AG10803 (cell line): ENCODE data around the gene SCN11A.

Experiments used
- DNase-seq: peaks from one replicate; pipeline ENCODE4 v3.0.0; 2010; ENCODE audit warnings: low read depth
- H3K4me3 ChIP-seq: 2 replicates; pipeline ENCODE4 v1.5.1; 2011; ENCODE audit warnings: mild to moderate bottlenecking, low read length, control low read depth
- TF ChIP-seq, protein P1 (sequence below): conservative IDR thresholded peaks from 2 replicates; pipeline ENCODE4 v1.5.1; 2011; ENCODE audit warnings: mild to moderate bottlenecking, low read length, control low read depth, inconsistent platforms

SCN11A gene

DNA sequence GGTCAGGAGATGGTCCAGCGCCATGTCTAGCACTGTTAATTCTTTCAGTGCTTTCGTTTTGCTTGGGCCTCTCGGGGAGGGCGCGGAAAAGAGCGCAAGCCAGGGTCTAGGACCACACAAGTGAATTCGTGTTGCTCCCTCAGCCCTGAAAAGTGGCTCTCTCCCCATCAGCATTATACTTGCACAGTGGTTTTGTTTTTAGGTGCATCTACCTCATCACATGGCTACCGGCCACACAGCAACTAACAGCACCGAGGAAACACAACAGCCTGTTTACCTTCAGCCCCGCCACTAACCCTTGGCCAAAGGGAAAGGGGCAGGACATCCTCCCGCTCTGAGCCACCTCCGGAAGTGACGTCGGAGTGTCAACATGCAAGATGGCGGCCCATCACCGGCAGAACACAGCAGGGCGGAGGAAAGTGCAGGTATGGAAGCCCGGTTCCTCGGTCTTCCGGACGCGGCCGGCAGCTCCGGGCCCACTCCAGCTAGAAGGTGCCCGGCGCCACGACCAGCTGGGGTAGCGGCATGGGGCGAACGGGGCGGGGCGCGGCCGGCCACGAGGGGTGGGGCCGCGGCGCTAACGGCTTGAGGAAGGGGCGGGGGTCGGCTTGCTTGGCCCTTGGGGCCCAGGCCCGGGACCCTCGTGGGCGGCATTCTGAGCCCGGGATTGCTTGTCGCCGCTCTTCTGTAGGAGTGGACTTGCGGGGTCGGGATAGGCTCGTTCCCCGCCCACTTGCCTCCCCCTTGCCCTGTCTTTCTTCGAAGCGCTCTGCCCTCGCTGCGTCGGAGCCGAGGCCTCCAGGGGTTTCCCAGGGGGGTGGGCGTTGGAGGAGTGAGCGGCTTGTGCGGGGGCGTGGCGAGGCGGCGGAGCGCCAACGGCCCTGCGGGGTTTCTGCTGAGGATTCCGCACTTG is at the start of gene SCN11A, which contains the start of gene WDR48:
SCN11A (minus strand) TSS at position 296 of the 913 bp plus-strand sequence. CDS start 101,582 bp downstream, outside the sequence.
WDR48 (plus strand) TSS at position 368 of the 913 bp plus-strand sequence; CDS start at position 378, 10 bp downstream.
- H3K4me3 ChIP-seq, result peak within 1 kb of the TSS; percentile 77
- peak; percentile 87 for DNase-seq
- TF ChIP-seq, protein P1, sequence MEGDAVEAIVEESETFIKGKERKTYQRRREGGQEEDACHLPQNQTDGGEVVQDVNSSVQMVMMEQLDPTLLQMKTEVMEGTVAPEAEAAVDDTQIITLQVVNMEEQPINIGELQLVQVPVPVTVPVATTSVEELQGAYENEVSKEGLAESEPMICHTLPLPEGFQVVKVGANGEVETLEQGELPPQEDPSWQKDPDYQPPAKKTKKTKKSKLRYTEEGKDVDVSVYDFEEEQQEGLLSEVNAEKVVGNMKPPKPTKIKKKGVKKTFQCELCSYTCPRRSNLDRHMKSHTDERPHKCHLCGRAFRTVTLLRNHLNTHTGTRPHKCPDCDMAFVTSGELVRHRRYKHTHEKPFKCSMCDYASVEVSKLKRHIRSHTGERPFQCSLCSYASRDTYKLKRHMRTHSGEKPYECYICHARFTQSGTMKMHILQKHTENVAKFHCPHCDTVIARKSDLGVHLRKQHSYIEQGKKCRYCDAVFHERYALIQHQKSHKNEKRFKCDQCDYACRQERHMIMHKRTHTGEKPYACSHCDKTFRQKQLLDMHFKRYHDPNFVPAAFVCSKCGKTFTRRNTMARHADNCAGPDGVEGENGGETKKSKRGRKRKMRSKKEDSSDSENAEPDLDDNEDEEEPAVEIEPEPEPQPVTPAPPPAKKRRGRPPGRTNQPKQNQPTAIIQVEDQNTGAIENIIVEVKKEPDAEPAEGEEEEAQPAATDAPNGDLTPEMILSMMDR, result no peak

DNA sequence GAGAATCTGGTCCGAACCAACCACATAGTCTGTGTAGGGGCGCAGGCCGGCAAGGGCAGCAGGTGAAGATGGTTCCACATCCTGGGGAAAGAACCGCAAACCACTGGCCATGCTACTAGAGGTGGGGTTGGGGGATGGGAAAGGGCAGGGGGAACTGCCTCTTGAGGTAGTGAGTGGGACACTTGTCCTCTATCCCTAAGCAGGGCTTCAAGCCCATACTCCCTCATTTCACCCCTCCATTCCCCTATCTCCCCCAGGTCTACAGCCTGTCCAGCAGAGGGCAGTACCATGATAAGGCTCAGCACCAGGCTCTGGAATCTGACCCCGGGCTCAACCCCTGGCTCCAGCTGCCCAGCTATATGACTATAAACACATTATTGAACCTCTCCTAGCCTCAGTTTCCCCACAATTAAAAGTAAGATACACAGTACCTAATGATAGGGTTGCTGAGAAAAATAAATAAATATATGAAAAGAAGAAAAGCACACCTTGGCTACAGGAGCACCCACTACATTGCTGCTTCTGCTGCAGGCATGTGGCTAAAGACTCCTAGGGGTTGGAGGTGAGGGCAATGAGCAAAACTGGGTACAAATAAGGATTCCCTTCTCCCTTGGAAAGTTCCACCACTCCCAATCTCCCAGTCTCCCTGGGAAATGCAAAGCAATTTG is 49.4 kb upstream of the SCN11A start:
- DNase-seq, result peak; percentile 41
- TF ChIP-seq, protein P1, result peak; percentile 74
- no peak overlapping the region for H3K4me3 ChIP-seq

DNA sequence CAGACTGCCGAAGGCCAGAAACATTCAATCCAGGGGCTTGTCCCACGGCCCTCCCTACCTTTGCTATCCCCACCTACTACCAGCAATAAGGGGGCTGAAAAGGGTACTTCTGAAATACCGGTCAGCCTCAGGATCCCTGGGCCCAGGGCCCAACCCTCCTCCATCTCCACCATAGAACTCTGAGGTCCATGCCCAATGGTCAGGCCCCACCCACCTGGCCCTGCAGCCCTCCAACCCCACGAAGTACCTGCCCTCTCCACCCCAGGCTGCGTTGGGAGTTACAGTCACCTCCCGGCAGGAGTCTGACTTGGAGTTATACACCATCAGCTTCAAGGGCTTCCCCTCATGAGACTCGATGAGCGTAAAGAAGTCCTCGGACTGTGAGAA is 48.7 kb upstream of the SCN11A start:
- no peak for DNase-seq
- no peak overlapping the region for H3K4me3 ChIP-seq
- TF ChIP-seq, protein P1, result no peak

DNA sequence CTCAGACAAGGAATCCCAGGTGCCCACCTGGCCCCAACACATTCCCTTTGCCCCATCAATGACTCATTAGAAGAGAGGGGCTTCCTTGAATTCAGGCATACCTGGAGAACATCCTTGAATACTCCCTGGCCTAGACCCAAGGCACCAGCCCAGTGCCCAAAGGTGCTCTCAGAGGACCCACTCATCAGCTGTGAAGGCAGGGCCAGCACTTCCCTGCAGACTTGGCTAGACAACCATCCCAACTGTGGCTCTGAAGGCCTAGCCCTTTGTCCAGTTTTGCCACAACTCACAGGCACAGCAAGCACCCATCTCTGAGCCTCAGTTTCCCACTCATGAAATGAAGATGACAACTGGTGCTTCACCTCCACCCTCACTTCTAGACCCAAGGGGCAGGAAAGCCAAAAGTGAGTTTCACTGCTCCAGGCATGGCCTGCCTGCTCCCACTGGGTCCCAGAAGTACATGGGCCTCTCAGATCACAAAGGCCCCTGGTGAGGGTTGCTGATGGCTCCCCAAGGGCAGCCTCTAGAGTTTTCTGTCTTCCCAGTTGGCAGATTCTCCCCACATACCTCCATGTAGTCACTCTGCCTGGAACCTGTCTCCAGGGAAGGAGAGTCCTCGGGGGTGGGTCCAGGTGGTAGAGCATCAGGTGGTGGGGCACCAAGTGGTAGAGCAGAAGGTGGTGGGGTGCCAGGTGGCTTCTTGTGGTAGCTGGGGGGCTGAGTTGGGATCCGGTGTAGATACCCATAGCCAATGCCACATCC is 48.2 kb upstream of the SCN11A start:
- no peak overlapping the region for H3K4me3 ChIP-seq
- DNase-seq, result no peak
- TF ChIP-seq, protein P1, result no peak

DNA sequence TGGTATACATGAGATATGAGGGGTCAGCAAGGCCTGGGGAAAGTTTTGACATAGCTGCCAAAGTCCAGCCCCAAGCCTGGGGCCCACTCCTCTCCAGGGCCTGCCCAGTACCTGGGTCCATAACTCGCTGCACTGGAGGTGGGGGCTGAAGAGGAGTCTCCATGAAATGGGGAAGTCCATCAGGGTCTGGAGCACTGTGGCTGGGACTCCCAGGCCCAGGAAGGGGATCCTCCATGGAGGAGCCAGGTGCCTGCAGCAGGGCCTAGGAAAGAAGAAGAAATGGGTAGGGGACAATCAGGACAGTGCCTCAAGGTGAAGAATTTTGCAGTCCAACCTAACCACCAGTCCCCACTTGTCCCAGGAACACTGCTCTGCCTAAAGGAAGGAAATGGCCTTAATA is 47.5 kb upstream of the SCN11A start:
- TF ChIP-seq, protein P1, result no peak
- DNase-seq, result no peak
- no peak overlapping the region for H3K4me3 ChIP-seq

DNA sequence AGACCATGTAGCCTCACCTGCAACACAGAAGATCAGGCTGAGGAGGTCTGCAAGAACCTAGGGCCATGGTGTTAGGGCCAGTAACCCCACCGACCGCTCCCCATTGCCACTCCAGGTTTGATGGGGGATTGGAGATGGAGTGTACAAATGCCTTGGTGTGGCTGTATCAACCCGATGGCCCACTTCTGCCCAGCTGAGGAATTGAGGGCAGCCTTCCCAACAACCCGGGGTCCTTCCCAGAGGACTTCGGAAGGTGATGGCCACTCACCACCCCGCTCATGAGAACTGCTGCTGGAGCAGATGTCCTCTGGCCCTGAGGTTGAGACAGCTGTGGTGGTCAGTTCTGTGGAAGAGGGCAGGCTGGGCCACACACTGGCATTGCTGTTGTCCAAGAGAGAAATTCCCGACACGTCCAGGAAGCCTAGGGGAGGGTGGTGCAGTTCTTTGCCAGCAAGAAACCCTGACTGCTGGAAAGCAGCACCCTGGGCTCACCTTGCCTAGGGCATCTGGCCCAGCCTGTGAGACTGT is 46.8 kb upstream of the SCN11A start:
- no peak for DNase-seq
- TF ChIP-seq, protein P1, result no peak
- H3K4me3 ChIP-seq, result no peak overlapping the region
